Measurements from ENCODE around the gene LY9.

The LY9 gene

GRCh38 chr1:160862203-160863060 lies 66.5 kb downstream of the LY9 start, which contains the start of gene CD244:
Gene CD244 (minus strand): TSS chr1:160862887. CDS start chr1:160862677, 210 bp downstream.
- Histone ChIP-seq H3K36me3 (ENCODE audit: control insufficient read depth, low read length) (no peaks in the 10 kb centered on the region), H4K20me1 (ENCODE audit: control insufficient read depth, insufficient read depth, low read depth, low read length) (no peaks in the 10 kb centered on the region), H3F3A (ENCODE audit: control insufficient read depth, insufficient read depth) (no peaks in the 10 kb centered on the region), H3K9me2 (replicated peaks; ENCODE audit: control insufficient read depth, low read length) (no peaks in the 10 kb centered on the region), H3K4me2 (ENCODE audit: low read length) (no peak within 1 kb of the TSS), H3K27ac (ENCODE audit: low read depth, low read length) (no peak within 1 kb of the TSS), H3K4me3 (ENCODE audit: low read length) (no peak within 1 kb of the TSS), H3K27me3 (ENCODE audit: control insufficient read depth, low read length) (peaks cover 10% of the 10 kb centered on the region; the same call in 1 of the 2 replicates), H3K9me3 (ENCODE audit: control insufficient read depth, insufficient read depth, low read length) (no peaks in the 10 kb centered on the region), H3K4me1 (ENCODE audit: control insufficient read depth, low read length) (no peaks in the 10 kb centered on the region), H3K79me2 (ENCODE audit: control insufficient read depth, low read length) (no peaks in the 10 kb centered on the region)
- no peak for TF ChIP-seq EZH2phosphoT487 (IDR thresholded peaks at IDR 0.05; ENCODE audit: borderline replicate concordance, low read length)
- TF ChIP-seq, protein P1, sequence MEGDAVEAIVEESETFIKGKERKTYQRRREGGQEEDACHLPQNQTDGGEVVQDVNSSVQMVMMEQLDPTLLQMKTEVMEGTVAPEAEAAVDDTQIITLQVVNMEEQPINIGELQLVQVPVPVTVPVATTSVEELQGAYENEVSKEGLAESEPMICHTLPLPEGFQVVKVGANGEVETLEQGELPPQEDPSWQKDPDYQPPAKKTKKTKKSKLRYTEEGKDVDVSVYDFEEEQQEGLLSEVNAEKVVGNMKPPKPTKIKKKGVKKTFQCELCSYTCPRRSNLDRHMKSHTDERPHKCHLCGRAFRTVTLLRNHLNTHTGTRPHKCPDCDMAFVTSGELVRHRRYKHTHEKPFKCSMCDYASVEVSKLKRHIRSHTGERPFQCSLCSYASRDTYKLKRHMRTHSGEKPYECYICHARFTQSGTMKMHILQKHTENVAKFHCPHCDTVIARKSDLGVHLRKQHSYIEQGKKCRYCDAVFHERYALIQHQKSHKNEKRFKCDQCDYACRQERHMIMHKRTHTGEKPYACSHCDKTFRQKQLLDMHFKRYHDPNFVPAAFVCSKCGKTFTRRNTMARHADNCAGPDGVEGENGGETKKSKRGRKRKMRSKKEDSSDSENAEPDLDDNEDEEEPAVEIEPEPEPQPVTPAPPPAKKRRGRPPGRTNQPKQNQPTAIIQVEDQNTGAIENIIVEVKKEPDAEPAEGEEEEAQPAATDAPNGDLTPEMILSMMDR (IDR thresholded peaks at IDR 0.05; ENCODE audit: low read depth, low read length, poor library complexity, severe bottlenecking), result no peak

- no peak for TF ChIP-seq EZH2phosphoT487 (IDR thresholded peaks at IDR 0.05; ENCODE audit: borderline replicate concordance, low read length)
- TF ChIP-seq, protein P1 (IDR thresholded peaks at IDR 0.05; ENCODE audit: low read depth, low read length, poor library complexity, severe bottlenecking), result no peak
- no peaks in the 10 kb centered on the region for H3F3A ChIP-seq (ENCODE audit: control insufficient read depth, insufficient read depth)
- no peaks in the 10 kb centered on the region for H3K79me2 ChIP-seq (ENCODE audit: control insufficient read depth, low read length)
- no peaks in the 10 kb centered on the region for H3K36me3 ChIP-seq (ENCODE audit: control insufficient read depth, low read length)
- peaks cover 10% of the 10 kb centered on the region; the same call in 1 of the 2 replicates for H3K27me3 ChIP-seq (ENCODE audit: control insufficient read depth, low read length)
- H3K27ac ChIP-seq (ENCODE audit: low read depth, low read length), result no peak overlapping the region
- no peaks in the 10 kb centered on the region for H4K20me1 ChIP-seq (ENCODE audit: control insufficient read depth, insufficient read depth, low read depth, low read length)
- H3K4me2 ChIP-seq (ENCODE audit: low read length), result no peak overlapping the region
- H3K9me2 ChIP-seq (replicated peaks; ENCODE audit: control insufficient read depth, low read length), result no peaks in the 10 kb centered on the region
- H3K4me1 ChIP-seq (ENCODE audit: control insufficient read depth, low read length), result no peaks in the 10 kb centered on the region
- no peak overlapping the region for H3K4me3 ChIP-seq (ENCODE audit: low read length)
- H3K9me3 ChIP-seq (ENCODE audit: control insufficient read depth, insufficient read depth, low read length), result no peaks in the 10 kb centered on the region
Observed at GRCh38 chr1:160863061-160863773, 67.2 kb downstream of the LY9 start.

GRCh38 chr1:160863774-160864131 lies 67.8 kb downstream of the LY9 start:
- Histone ChIP-seq H4K20me1 (ENCODE audit: control insufficient read depth, insufficient read depth, low read depth, low read length) (no peaks in the 10 kb centered on the region), H3K4me2 (ENCODE audit: low read length) (no peak overlapping the region), H3K4me1 (ENCODE audit: control insufficient read depth, low read length) (no peaks in the 10 kb centered on the region), H3K36me3 (ENCODE audit: control insufficient read depth, low read length) (no peaks in the 10 kb centered on the region), H3K9me3 (ENCODE audit: control insufficient read depth, insufficient read depth, low read length) (no peaks in the 10 kb centered on the region), H3K4me3 (ENCODE audit: low read length) (no peak overlapping the region), H3K27ac (ENCODE audit: low read depth, low read length) (no peak overlapping the region), H3K27me3 (ENCODE audit: control insufficient read depth, low read length) (peaks cover 10% of the 10 kb centered on the region; the same call in 1 of the 2 replicates), H3F3A (ENCODE audit: control insufficient read depth, insufficient read depth) (no peaks in the 10 kb centered on the region), H3K9me2 (replicated peaks; ENCODE audit: control insufficient read depth, low read length) (no peaks in the 10 kb centered on the region), H3K79me2 (ENCODE audit: control insufficient read depth, low read length) (no peaks in the 10 kb centered on the region)
- TF ChIP-seq EZH2phosphoT487 (IDR thresholded peaks at IDR 0.05; ENCODE audit: borderline replicate concordance, low read length), result no peak
- TF ChIP-seq, protein P1 (IDR thresholded peaks at IDR 0.05; ENCODE audit: low read depth, low read length, poor library complexity, severe bottlenecking), result no peak
